RWPE1 (cell line): ENCODE measurements around the gene CABP1.

Source experiments
- CTCF ChIA-PET: fragments of 350-600 bp; sonication (Branson Sonifier 250); formaldehyde crosslinking; extraction: SDS; loops from one replicate; lab custom pipeline; 2021; lab: Yijun Ruan, JAX
- POLR2A ChIA-PET: fragments of 400-600 bp; formaldehyde crosslinking; extraction: SDS; loops from one replicate; lab custom pipeline; 2020; ENCODE audit warnings: antibody characterized with exemption; ENCODE audit not compliant: low non-redundant PET; lab: Yijun Ruan, JAX
- DNase-seq: peaks from one replicate; pipeline ENCODE4 v3.0.0; 2012; ENCODE audit warnings: low spot score
- H3K27ac ChIP-seq: fragments of 450-650 bp; 2 replicates; pipeline ENCODE4 v1.5.1; 2017
- TF ChIP-seq, protein P1 (sequence below): fragments of 450-650 bp; conservative IDR thresholded peaks from 2 replicates; pipeline ENCODE4 v1.5.1; 2017; ENCODE audit warnings: low read depth, mild to moderate bottlenecking

CABP1 gene

DNA sequence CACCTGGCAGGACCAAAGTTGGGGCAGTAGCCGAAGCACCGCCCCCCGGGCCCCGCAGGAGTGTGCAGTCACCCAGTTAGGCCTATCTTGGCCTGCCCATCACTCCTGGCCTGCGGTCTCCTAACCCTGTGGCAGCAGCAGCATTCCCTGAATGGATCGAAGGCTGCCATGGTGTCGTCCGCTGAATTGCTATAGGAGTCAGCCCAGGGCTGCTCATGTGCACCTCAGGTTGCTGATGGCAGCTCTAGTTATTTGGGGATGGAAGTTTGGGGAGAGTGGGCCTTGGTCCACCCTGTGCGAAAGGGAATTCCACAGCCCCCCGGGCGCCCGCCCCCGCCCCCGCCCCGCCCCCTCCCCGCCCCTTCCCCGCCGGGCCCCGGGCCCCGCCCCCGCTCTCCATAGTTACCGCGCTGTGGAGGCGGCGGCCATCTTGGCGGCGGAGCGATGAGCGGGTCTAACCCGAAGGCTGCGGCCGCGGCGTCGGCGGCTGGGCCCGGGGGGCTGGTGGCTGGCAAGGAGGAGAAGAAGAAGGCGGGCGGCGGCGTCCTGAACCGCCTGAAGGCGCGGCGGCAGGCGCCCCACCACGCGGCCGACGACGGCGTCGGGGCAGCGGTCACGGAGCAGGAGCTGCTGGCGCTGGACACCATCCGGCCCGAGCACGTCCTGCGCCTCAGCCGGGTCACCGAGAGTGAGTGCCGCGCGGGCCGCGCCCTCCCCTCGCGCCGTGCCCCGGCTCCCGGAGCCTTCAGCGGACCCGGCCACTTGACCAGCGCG, 69.8 kb downstream of the CABP1 start, which contains the start of gene UNC119B:
Gene UNC119B, plus strand, starts transcription at position 428 of the 774 bp plus-strand sequence. Its CDS starts 17 bp downstream, at position 445.
- peak within 1 kb of the TSS; percentile 76 for H3K27ac ChIP-seq
- ChIA-PET CTCF (interaction anchor here (0.5 to 0.6 kb wide), 3 partner anchors 102 to 119 kb away, joined by 3 to 4 read pairs (median 4); no protein-coding TSS in a partner anchor), POLR2A (no interaction called here)
- TF ChIP-seq, protein P1, sequence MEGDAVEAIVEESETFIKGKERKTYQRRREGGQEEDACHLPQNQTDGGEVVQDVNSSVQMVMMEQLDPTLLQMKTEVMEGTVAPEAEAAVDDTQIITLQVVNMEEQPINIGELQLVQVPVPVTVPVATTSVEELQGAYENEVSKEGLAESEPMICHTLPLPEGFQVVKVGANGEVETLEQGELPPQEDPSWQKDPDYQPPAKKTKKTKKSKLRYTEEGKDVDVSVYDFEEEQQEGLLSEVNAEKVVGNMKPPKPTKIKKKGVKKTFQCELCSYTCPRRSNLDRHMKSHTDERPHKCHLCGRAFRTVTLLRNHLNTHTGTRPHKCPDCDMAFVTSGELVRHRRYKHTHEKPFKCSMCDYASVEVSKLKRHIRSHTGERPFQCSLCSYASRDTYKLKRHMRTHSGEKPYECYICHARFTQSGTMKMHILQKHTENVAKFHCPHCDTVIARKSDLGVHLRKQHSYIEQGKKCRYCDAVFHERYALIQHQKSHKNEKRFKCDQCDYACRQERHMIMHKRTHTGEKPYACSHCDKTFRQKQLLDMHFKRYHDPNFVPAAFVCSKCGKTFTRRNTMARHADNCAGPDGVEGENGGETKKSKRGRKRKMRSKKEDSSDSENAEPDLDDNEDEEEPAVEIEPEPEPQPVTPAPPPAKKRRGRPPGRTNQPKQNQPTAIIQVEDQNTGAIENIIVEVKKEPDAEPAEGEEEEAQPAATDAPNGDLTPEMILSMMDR: no peak
- DNase-seq: peak; percentile 69

GRCh38 chr12:120710805-120711296, 70.4 kb downstream of the CABP1 start:
- CTCF ChIA-PET: interaction anchor here (0.5 to 0.6 kb wide), 3 partner anchors 102 to 119 kb away, joined by 3 to 4 read pairs (median 4); no protein-coding TSS in a partner anchor
- peak overlapping the region; percentile 76 for H3K27ac ChIP-seq
- DNase-seq: peak; percentile 34
- POLR2A ChIA-PET: no interaction called here
- TF ChIP-seq, protein P1: no peak

GRCh38 chr12:120711411-120711810, 71.0 kb downstream of the CABP1 start:
- H3K27ac ChIP-seq: peak overlapping the region; percentile 76
- TF ChIP-seq, protein P1: no peak
- POLR2A ChIA-PET: interaction anchor here (0.6 kb wide), 1 partner anchor 130 kb away, joined by 3 read pairs; the partner anchor contains the start of gene POP5
- DNase-seq: peak; percentile 11
- CTCF ChIA-PET: interaction anchor here (1.0 kb wide), 1 partner anchor 123 kb away, joined by 4 read pairs; no protein-coding TSS in a partner anchor

- ChIA-PET CTCF (interaction anchor here (0.6 kb wide), 1 partner anchor 1401 kb away, joined by 5 read pairs; no protein-coding TSS in a partner anchor), POLR2A (no interaction called here)
- H3K27ac ChIP-seq: no peak overlapping the region
- TF ChIP-seq, protein P1: no peak
- DNase-seq: no peak
Measured at GRCh38 chr12:120712610-120713009, 72.2 kb downstream of the CABP1 start.

- TF ChIP-seq, protein P1: peak; percentile 84
- CTCF ChIA-PET: interaction anchor here (0.6 to 1.0 kb wide), 2 partner anchors 26 to 67 kb away, joined by 3 read pairs; no protein-coding TSS in a partner anchor
- DNase-seq: peak; percentile 69
- no peak overlapping the region for H3K27ac ChIP-seq
- POLR2A ChIA-PET: no interaction called here
Measured at GRCh38 chr12:120713861-120714482, 73.5 kb downstream of the CABP1 start.
